ENCODE results near the gene PANK1. TPM values are rescaled to one million over a fixed set of nuclear protein-coding genes. Genes with fewer than 3 reads are reported as not detected.

Gene PANK1
- total RNA-seq, 4 donors from 2014 or later, result 7.3 to 16.3 (median 9.0) TPM

GRCh38 chr10:89637113-89637512 lies 7.9 kb downstream of the PANK1 start:
- Histone ChIP-seq H3K4me3 (no peak overlapping the region), H3K9me3 (no peaks in the 10 kb centered on the region), H3K27me3 (no peaks in the 10 kb centered on the region), H3K4me1 (peaks cover 54 to 55% of the 10 kb centered on the region in 2 donors), H3K27ac (no peak overlapping the region), H3K36me3 (no peaks in the 10 kb centered on the region)
- TF ChIP-seq POLR2A (IDR thresholded peaks at IDR 0.05), result no peak
- TF ChIP-seq, protein P1, sequence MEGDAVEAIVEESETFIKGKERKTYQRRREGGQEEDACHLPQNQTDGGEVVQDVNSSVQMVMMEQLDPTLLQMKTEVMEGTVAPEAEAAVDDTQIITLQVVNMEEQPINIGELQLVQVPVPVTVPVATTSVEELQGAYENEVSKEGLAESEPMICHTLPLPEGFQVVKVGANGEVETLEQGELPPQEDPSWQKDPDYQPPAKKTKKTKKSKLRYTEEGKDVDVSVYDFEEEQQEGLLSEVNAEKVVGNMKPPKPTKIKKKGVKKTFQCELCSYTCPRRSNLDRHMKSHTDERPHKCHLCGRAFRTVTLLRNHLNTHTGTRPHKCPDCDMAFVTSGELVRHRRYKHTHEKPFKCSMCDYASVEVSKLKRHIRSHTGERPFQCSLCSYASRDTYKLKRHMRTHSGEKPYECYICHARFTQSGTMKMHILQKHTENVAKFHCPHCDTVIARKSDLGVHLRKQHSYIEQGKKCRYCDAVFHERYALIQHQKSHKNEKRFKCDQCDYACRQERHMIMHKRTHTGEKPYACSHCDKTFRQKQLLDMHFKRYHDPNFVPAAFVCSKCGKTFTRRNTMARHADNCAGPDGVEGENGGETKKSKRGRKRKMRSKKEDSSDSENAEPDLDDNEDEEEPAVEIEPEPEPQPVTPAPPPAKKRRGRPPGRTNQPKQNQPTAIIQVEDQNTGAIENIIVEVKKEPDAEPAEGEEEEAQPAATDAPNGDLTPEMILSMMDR (IDR thresholded peaks at IDR 0.05 in 4 of 5, conservative IDR thresholded peaks at IDR 0.05 in 1 of 5), result no peak
- no peak for DNase-seq
- no peak for ATAC-seq
- intact Hi-C loops (cut with DNase I; ENCODE audit: low total_unique reads), result no loop called here
- in situ Hi-C loops (cut with MboI; ENCODE audit: low sequenced_read_pairs in 4 of 4), result no loop called here

- intact Hi-C loops (cut with DNase I; ENCODE audit: low total_unique reads) (loop anchor here (5.0 kb wide), 1 partner anchor 42 kb away; no protein-coding TSS in a partner anchor), in situ Hi-C loops (cut with MboI; ENCODE audit: low sequenced_read_pairs in 4 of 4) (no loop called here)
- no peaks in the 10 kb centered on the region for H3K36me3 ChIP-seq
- H3K4me3 ChIP-seq, result no peak overlapping the region
- ATAC-seq (no peak), DNase-seq (no peak)
- no peaks in the 10 kb centered on the region for H3K27me3 ChIP-seq
- H3K4me1 ChIP-seq, result peaks cover 48 to 56% of the 10 kb centered on the region in 2 donors
- TF ChIP-seq POLR2A (IDR thresholded peaks at IDR 0.05), result no peak
- TF ChIP-seq, protein P1 (IDR thresholded peaks at IDR 0.05 in 4 of 5, conservative IDR thresholded peaks at IDR 0.05 in 1 of 5), result no peak
- peak overlapping the region; percentile 84 to 92 (median 89) for H3K27ac ChIP-seq
- H3K9me3 ChIP-seq, result no peaks in the 10 kb centered on the region
Observed at GRCh38 chr10:89634637-89635036, 10.4 kb downstream of the PANK1 start.

GRCh38 chr10:89633484-89633883 lies 11.6 kb downstream of the PANK1 start:
- in situ Hi-C loops (cut with MboI; ENCODE audit: low sequenced_read_pairs in 4 of 4) (no loop called here), intact Hi-C loops (cut with DNase I; ENCODE audit: low total_unique reads) (loop anchor here (5.0 kb wide), 1 partner anchor 41 kb away; no protein-coding TSS in a partner anchor)
- Histone ChIP-seq H3K9me3 (no peaks in the 10 kb centered on the region), H3K27ac (peak overlapping the region; percentile 84 to 92 (median 89)), H3K4me1 (peaks cover 49% of the 10 kb centered on the region in 2 donors), H3K27me3 (no peaks in the 10 kb centered on the region), H3K36me3 (no peaks in the 10 kb centered on the region), H3K4me3 (peak overlapping the region in 1 of 4 donors; percentile 19)
- peak; percentile 99 for ATAC-seq
- TF ChIP-seq, protein P1 (IDR thresholded peaks at IDR 0.05 in 4 of 5, conservative IDR thresholded peaks at IDR 0.05 in 1 of 5), result no peak
- peak in 1 of 2 donors; percentile 29 for TF ChIP-seq POLR2A (IDR thresholded peaks at IDR 0.05)
- peak; percentile 59 to 71 for DNase-seq

DNA sequence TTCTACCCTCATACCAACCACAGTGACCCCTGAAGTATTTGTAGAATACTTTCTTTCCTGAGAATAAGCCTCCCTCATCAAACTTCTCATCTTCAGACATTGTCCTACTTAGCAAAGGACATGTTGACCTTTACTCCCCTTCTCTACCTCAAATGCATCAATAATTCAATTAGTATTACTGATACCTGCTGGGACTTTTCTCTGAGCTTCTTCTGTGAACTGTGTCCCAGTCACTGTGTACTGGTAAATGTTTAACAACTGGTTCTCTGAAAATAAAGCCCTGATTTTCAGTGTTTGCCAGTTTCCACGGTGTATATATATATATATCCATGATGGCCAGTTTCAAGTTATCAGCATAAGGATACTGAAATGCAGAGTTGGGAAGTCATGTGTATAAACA lies 12.2 kb downstream of the PANK1 start:
- no peaks in the 10 kb centered on the region for H3K27me3 ChIP-seq
- in situ Hi-C loops (cut with MboI; ENCODE audit: low sequenced_read_pairs in 4 of 4), result no loop called here
- TF ChIP-seq, protein P1 (IDR thresholded peaks at IDR 0.05 in 4 of 5, conservative IDR thresholded peaks at IDR 0.05 in 1 of 5), result no peak
- H3K4me1 ChIP-seq, result peaks cover 47 to 49% of the 10 kb centered on the region in 2 donors
- no peak overlapping the region for H3K4me3 ChIP-seq
- H3K27ac ChIP-seq, result peak overlapping the region; percentile 84 to 92 (median 89)
- no peak for DNase-seq
- H3K9me3 ChIP-seq, result no peaks in the 10 kb centered on the region
- no peaks in the 10 kb centered on the region for H3K36me3 ChIP-seq
- ATAC-seq, result peak; percentile 14
- intact Hi-C loops (cut with DNase I; ENCODE audit: low total_unique reads), result loop anchor here (5.0 kb wide), 1 partner anchor 41 kb away; no protein-coding TSS in a partner anchor

- no peaks in the 10 kb centered on the region for H3K9me3 ChIP-seq
- no peak for TF ChIP-seq POLR2A (IDR thresholded peaks at IDR 0.05)
- TF ChIP-seq, protein P1 (IDR thresholded peaks at IDR 0.05 in 4 of 5, conservative IDR thresholded peaks at IDR 0.05 in 1 of 5), result no peak
- no peaks in the 10 kb centered on the region for H3K27me3 ChIP-seq
- H3K4me1 ChIP-seq, result peaks cover 47 to 50% of the 10 kb centered on the region in 2 donors
- DNase-seq (no peak), ATAC-seq (no peak)
- in situ Hi-C loops (cut with MboI; ENCODE audit: low sequenced_read_pairs in 4 of 4) (no loop called here), intact Hi-C loops (cut with DNase I; ENCODE audit: low total_unique reads) (loop anchor here (2.0 kb wide), 1 partner anchor 15 kb away; no protein-coding TSS in a partner anchor)
- no peaks in the 10 kb centered on the region for H3K36me3 ChIP-seq
- H3K4me3 ChIP-seq, result no peak overlapping the region
- H3K27ac ChIP-seq, result no peak overlapping the region
Observed at GRCh38 chr10:89627830-89628229, 17.2 kb downstream of the PANK1 start.

All from gastrocnemius medialis (tissue), 4 donors.